Measurements from ENCODE around the gene RNF32. TPM values are rescaled to one million over a fixed set of nuclear protein-coding genes. Genes with fewer than 3 reads are reported as not detected.
"Not testable (repeated sequence)": the region's sequence is repeated elsewhere in the genome, so short reads cannot be mapped to it uniquely, and the experiment has no call there.

RNF32 gene
- total RNA-seq, 2 donors from 2014 or later: 0.56 to 0.76 TPM

DNA sequence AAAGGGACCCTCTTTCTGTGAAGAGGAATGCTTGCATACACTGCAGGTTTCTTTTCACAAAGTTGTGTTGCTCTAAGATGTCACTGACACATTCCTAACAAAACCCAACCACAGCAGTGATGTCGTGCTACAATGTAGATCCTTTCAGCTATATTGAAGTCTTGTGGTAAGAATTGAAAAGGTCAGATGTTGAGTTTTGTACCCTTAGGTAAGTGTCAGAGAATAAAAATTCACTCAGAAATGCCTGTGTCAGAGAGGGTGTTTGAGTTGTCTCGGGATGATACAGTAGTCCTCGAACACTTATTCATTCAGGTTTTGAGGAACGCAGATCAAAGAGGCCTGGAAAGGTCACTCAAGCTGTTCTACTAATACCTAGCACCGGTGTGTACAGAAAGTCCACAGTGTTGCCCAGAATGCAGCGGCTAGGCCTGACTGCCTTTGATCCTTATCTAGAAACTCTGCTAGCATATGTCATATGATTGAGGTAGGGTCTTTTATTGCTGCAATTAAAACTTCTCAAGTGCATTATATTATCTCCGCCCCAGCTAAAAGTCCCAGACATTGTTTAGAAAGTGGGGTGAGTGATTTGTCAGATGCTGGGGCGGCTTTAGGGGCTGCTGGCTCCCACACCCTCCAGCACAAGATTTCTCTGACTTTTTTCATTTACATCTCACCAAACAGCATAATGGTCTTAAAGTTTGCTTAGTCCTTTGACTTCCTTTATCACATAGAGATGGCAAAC, 26.0 kb downstream of the RNF32 start:
- intact Hi-C loops (cut with DNase I): no loop called here
- no peak for ATAC-seq
- no peak for DNase-seq

DNA sequence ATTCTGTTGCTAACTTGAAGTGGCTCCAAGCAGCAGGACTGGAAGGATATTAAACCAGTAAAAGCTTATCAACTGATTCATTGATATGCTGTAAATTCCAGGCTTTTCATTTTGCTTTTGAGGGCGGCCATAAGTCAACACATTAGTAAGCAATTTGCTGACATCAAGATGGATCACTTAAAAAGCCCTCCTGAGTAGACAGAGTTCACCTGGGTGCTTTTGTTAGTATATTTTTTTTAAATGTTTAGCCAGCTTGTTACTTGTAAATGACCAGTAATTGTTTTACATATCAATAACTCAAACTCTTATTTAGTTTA, 26.5 kb downstream of the RNF32 start:
- DNase-seq (no peak), ATAC-seq (no peak)
- intact Hi-C loops (cut with DNase I): no loop called here

DNA sequence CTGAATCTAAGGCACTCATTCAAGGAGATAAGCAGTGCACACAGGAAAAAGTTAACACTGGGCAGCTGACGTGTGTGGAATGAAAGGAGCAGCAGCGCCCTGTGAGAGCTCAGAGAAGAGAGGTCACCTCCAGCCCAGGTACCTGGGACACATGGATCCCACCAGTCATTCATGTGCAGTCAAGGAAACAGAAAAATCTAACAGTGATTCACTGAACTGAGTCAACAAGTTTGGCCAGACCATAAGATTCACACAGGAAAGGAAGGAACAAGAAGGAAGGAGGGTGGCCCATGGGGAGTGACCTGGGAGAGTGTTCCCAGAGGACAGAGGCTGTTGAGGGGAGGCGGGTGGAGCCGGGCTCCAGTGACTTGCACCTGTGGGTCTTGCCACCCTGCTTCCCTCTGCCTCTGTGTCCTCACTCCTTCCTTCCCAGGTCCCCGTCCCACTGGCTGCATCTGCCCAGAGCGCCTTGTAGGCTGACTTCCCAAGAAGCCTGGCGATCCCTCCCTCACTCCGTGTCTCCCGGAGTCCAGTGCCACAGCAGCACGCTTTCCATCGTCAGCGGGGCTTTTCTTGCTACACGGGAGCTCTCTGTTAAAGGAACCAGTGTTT, 27.7 kb downstream of the RNF32 start:
- intact Hi-C loops (cut with DNase I): no loop called here
- DNase-seq (no peak), ATAC-seq (no peak)

GRCh38 chr7:156669035-156669828, 28.7 kb downstream of the RNF32 start:
- no peak for ATAC-seq
- intact Hi-C loops (cut with DNase I): no loop called here
- DNase-seq: no peak

- intact Hi-C loops (cut with DNase I): no loop called here
- no peak for DNase-seq
- ATAC-seq: no peak
These were observed 32.9 kb downstream of the RNF32 start for GRCh38 chr7:156673454-156673853.

DNA sequence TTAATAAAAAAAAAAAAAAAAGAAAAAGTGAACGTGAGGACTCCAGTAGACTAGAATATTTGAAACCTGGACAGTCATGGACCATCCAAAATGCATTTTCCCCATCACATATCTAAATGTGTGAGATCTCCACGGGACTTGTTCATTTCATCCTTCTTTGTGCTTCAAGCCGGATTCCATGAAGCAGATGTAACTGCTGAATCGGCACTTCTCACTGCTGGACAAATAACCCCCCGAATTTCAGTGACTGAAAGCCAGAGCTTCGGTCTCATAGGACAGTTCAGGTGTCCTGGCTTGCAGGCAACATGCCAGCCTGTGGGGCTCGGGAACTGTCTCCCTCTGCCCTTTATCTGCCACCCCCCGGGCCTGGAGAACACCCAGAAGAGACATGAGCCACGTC, 33.3 kb downstream of the RNF32 start:
- no peak for ATAC-seq
- DNase-seq: no peak
- intact Hi-C loops (cut with DNase I): no loop called here

GRCh38 chr7:156675721-156676120, 35.1 kb downstream of the RNF32 start:
- intact Hi-C loops (cut with DNase I): no loop called here
- ATAC-seq (no peak), DNase-seq (no peak)

- no peak for DNase-seq
- ATAC-seq: no peak
- intact Hi-C loops (cut with DNase I): no loop called here
These were observed 35.7 kb downstream of the RNF32 start for GRCh38 chr7:156676263-156676662.

GRCh38 chr7:156677374-156678054, 36.9 kb downstream of the RNF32 start:
- ATAC-seq: no peak
- intact Hi-C loops (cut with DNase I): no loop called here
- DNase-seq: no peak

DNA sequence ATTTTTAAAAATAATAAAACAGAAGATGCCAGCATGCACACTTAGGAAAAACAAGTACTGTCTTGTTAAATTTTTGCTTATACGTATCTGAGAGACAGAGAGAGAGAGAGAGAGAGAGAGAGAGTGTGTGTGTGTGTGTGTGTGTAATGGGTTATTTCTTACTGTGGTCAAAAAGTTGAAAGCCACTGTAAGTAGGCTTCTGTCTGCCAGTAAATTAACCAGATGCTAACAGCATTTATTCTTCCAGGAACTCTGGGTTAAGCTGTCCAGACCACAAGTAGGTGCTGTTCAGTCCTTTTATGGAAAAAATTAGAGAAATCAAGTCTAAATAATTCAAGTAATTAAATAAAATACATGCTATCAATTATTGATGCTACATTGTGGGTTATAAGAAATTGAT, 39.7 kb downstream of the RNF32 start:
- no peak for ATAC-seq
- DNase-seq: no peak
- intact Hi-C loops (cut with DNase I): no loop called here

- intact Hi-C loops (cut with DNase I): no loop called here
- no peak for ATAC-seq
- DNase-seq: no peak
These were observed 42.4 kb downstream of the RNF32 start for GRCh38 chr7:156682928-156683327.

DNA sequence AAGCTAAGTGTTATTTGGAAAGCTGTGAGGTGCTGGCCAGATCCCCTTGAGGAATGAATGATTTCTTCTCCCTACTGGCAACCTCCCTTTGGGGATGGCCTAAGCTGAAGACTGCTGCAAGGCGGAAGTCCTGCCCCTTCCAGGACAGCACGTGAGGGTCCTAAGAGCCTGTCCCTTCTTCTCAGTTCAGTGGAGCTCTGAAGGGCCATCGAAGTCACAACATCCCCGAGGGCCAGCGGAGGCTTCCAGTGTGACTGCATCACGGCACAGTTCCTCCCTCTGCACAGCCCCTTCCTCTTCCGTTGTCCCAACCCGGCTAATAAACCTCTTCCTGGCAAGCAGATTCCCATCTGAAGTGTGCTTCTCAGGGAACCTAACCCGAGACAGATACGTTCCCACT, 43.7 kb downstream of the RNF32 start:
- DNase-seq: no peak
- ATAC-seq: no peak
- intact Hi-C loops (cut with DNase I): no loop called here

- intact Hi-C loops (cut with DNase I): no loop called here
- DNase-seq (no peak), ATAC-seq (no peak)
These were observed 44.1 kb downstream of the RNF32 start for GRCh38 chr7:156684661-156685060.

- intact Hi-C loops (cut with DNase I): no loop called here
- ATAC-seq: no peak
- DNase-seq: no peak
These were observed 51.2 kb downstream of the RNF32 start for GRCh38 chr7:156691764-156692163.

DNA sequence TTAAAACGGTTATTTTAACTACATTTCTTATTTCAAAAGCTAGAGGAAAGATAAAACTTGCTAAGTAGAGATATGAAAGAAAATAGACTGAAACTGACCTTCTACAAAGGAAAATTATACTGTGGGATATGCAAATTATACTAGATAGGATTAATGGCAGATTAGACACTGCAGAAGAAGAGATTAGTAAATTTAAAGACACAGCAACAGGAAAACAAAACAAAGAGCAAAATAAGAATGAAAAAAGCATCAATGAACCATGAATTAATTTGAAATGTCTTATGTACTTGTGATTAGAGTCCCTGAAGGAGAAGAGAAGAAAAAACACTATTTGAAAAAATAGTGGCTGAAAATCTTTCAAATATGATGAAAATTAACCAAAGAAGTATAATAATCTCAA, 52.3 kb downstream of the RNF32 start:
- no peak for ATAC-seq
- intact Hi-C loops (cut with DNase I): no loop called here
- DNase-seq: no peak

- intact Hi-C loops (cut with DNase I): no loop called here
- ATAC-seq: no peak
- DNase-seq: no peak
These were observed 53.1 kb downstream of the RNF32 start for GRCh38 chr7:156693627-156694026.

- DNase-seq; ATAC-seq; intact Hi-C loops (cut with DNase I): not testable (repeated sequence)
These were observed 56.7 kb downstream of the RNF32 start for GRCh38 chr7:156697283-156697682.

- DNase-seq; intact Hi-C loops (cut with DNase I); ATAC-seq: not testable (repeated sequence)
These were observed 57.9 kb downstream of the RNF32 start for GRCh38 chr7:156698512-156698911.

- ATAC-seq; intact Hi-C loops (cut with DNase I); DNase-seq: not testable (repeated sequence)
These were observed 61.2 kb downstream of the RNF32 start for GRCh38 chr7:156701787-156702186.

DNA sequence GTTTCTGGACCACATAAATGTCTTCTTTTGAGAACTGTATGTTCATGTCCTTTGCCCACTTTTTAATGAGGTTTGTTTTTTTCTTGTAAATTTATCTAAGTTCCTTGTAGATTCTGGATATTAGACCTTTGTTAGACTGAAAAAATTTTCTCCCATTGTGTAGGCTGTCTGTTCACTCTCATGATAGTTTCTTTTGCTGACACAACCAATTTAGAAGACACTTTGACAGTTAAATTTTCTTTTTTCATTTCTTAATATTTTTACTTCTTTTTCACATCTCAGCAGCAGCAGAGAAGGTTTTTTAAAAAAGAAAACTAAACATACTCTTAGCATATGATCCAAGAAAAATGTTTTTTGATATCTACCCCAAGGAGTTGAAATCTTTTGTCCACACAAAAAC, 61.8 kb downstream of the RNF32 start:
- ATAC-seq: no peak
- no peak for DNase-seq
- intact Hi-C loops (cut with DNase I): no loop called here

Measured in left cardiac atrium (tissue), 4 donors.